OCI-LY1 (cell line): ENCODE data around the gene DUOXA1.

ENCODE experiments used
- H2AFZ ChIP-seq: fragments of 200-600 bp; sonication (generic), shearing (Covaris generic); 2 replicates; pipeline ENCODE4 v1.6.0; 2014; ENCODE audit warnings: antibody characterized with exemption, mild to moderate bottlenecking, low read length
- H3F3A ChIP-seq: fragments of 200-600 bp; sonication (generic), shearing (Covaris generic); 2 replicates; pipeline ENCODE4 v1.6.0; 2014; ENCODE audit warnings: mild to moderate bottlenecking, antibody characterized with exemption, low read length, moderate library complexity; ENCODE audit not compliant: insufficient read depth
- H3K27ac ChIP-seq: fragments of 200-600 bp; sonication (generic); 2 replicates; pipeline ENCODE4 v1.5.1; 2014; ENCODE audit warnings: low read length, mixed run types, mild to moderate bottlenecking, low read depth; ENCODE audit not compliant: poor library complexity, severe bottlenecking
- H3K27me3 ChIP-seq: fragments of 200-600 bp; sonication (generic); 2 replicates; pipeline ENCODE4 v1.6.0; 2014; ENCODE audit warnings: antibody characterized with exemption, mild to moderate bottlenecking, low read length, moderate library complexity; ENCODE audit not compliant: insufficient read depth
- H3K36me3 ChIP-seq: fragments of 200-600 bp; sonication (generic); 2 replicates; pipeline ENCODE4 v1.6.1; 2014; ENCODE audit warnings: mild to moderate bottlenecking, antibody characterized with exemption, low read length, moderate library complexity, mixed read lengths; ENCODE audit not compliant: insufficient read depth
- H3K4me1 ChIP-seq: fragments of 200-600 bp; sonication (generic); 2 replicates; pipeline ENCODE4 v1.5.1; 2014; ENCODE audit warnings: mild to moderate bottlenecking, low read length, moderate library complexity; ENCODE audit not compliant: insufficient read depth, severe bottlenecking
- H3K4me2 ChIP-seq: fragments of 200-600 bp; sonication (generic), shearing (Covaris generic); 2 replicates; pipeline ENCODE4 v1.6.1; 2014; ENCODE audit warnings: low read length
- H3K4me3 ChIP-seq: fragments of 200-600 bp; sonication (generic); 2 replicates; pipeline ENCODE4 v1.5.1; 2014; ENCODE audit warnings: low read length, low read depth, mild to moderate bottlenecking, mixed read lengths; ENCODE audit not compliant: poor library complexity, severe bottlenecking
- H3K79me2 ChIP-seq: fragments of 200-600 bp; shearing (Covaris generic); 2 replicates; pipeline ENCODE4 v1.6.1; 2016; ENCODE audit warnings: mixed run types, low read length, mixed read lengths; ENCODE audit not compliant: insufficient read depth
- H3K9ac ChIP-seq: fragments of 200-600 bp; sonication (generic), shearing (Covaris generic); 2 replicates; pipeline ENCODE4 v1.6.1; 2014; ENCODE audit warnings: mild to moderate bottlenecking, low read length, mixed read lengths
- H3K9me2 ChIP-seq: fragments of 200-600 bp; sonication (generic), shearing (Covaris generic); 2 replicates; pipeline ENCODE4 v1.6.1; 2014; ENCODE audit warnings: low read depth, mild to moderate bottlenecking, low read length, mixed read lengths
- H3K9me3 ChIP-seq: fragments of 200-600 bp; shearing (Covaris generic); 2 replicates; pipeline ENCODE4 v1.6.1; 2014; ENCODE audit warnings: low read length, mixed read lengths
- H4K20me1 ChIP-seq: fragments of 200-600 bp; sonication (generic), shearing (Covaris generic); 2 replicates; pipeline ENCODE4 v1.6.0; 2016; ENCODE audit warnings: mild to moderate bottlenecking, low read length; ENCODE audit not compliant: insufficient read depth
- EZH2 ChIP-seq: fragments of 200-600 bp; sonication (generic), shearing (Covaris generic); IDR thresholded peaks from 2 replicates; pipeline ENCODE4 v1.8.0; 2017; ENCODE audit warnings: borderline replicate concordance, mixed run types, mild to moderate bottlenecking, antibody characterized with exemption, low read length, moderate library complexity, mixed read lengths
- TF ChIP-seq, protein P1 (sequence below): fragments of 200-600 bp; sonication (generic), shearing (Covaris generic); IDR thresholded peaks from 2 replicates; pipeline ENCODE4 v1.5.1; 2017; ENCODE audit warnings: mild to moderate bottlenecking, antibody characterized with exemption, low read length, moderate library complexity, mixed read lengths

DUOXA1 gene

DNA sequence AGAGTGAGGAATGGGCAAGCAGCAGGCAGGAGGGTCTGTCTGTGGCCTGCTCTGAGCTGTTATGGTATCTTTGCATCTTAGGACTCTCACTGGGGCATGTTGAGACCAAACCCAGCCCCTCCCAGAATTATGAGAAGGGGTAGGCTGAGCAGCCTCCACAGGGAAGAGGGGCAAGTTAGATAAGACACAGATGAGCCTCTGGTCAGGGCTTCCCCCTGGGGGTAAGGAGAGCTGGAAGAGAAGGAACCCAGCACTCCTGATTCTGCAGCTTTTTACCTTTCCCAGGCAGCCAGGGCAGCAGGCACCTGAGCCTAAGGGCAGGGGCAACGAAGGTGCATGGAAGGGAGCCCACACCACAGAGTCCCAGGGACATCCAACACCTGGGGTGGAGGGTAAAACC lies 19.4 kb upstream of the DUOXA1 start:
- H3K9me2 ChIP-seq: no peaks in the 10 kb centered on the region
- H3K9ac ChIP-seq: no peak overlapping the region
- H3K79me2 ChIP-seq: no peaks in the 10 kb centered on the region
- H3K27ac ChIP-seq: no peak overlapping the region
- H3K4me3 ChIP-seq: no peak overlapping the region
- H2AFZ ChIP-seq: no peak overlapping the region
- H4K20me1 ChIP-seq: no peaks in the 10 kb centered on the region
- H3K27me3 ChIP-seq: no peaks in the 10 kb centered on the region
- no peak overlapping the region for H3K4me2 ChIP-seq
- no peaks in the 10 kb centered on the region for H3K4me1 ChIP-seq
- no peaks in the 10 kb centered on the region for H3K9me3 ChIP-seq
- no peak for TF ChIP-seq EZH2
- TF ChIP-seq, protein P1, sequence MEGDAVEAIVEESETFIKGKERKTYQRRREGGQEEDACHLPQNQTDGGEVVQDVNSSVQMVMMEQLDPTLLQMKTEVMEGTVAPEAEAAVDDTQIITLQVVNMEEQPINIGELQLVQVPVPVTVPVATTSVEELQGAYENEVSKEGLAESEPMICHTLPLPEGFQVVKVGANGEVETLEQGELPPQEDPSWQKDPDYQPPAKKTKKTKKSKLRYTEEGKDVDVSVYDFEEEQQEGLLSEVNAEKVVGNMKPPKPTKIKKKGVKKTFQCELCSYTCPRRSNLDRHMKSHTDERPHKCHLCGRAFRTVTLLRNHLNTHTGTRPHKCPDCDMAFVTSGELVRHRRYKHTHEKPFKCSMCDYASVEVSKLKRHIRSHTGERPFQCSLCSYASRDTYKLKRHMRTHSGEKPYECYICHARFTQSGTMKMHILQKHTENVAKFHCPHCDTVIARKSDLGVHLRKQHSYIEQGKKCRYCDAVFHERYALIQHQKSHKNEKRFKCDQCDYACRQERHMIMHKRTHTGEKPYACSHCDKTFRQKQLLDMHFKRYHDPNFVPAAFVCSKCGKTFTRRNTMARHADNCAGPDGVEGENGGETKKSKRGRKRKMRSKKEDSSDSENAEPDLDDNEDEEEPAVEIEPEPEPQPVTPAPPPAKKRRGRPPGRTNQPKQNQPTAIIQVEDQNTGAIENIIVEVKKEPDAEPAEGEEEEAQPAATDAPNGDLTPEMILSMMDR: no peak
- no peaks in the 10 kb centered on the region for H3F3A ChIP-seq
- H3K36me3 ChIP-seq: no peaks in the 10 kb centered on the region

DNA sequence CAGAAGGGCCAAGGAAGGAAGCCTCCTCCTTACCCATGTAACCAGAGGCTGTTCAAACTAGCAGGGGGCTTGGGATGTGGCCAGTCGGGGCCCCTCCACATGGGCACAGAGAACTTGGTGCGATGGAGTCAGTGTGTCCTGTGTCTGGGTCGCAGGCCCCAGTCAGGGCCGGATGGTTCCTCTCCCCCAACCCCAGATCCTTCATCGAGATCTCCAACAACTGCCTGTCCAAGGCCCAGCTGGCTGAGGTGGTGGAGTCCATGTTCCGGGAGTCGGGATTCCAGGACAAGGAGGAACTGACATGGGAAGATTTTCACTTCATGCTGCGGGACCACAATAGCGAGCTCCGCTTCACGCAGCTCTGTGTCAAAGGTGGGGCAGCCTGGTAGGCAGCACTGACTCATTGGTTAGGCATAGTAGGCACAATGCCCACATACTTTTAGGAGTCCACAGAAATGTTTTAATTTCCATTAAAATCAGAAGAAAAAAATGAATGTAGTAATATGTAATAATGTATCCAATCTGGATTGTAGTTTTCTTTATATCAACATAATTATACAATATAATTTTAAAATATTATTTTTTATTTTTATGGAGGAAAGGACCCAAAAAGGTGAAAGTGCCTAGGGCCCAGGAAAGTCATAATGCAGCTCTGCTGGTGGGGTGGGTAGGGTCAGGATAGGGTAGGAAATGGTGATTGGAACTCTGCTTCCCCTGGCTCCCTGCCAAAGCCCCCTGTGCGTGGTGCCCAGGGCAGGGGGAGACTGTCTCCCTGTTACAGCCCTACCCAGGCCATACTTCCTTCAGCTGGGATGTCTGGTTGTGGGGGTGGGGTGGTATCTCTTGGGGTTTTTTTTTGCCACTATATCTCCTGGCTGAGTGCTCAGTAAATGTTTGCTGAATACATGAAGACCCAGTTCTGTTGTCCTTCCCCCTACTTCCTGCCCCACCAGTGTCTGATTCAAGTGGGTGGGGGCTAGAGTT lies 18.7 kb upstream of the DUOXA1 start:
- H3K27ac ChIP-seq: no peak overlapping the region
- no peaks in the 10 kb centered on the region for H3K9me3 ChIP-seq
- no peaks in the 10 kb centered on the region for H3K79me2 ChIP-seq
- H2AFZ ChIP-seq: no peak overlapping the region
- H3K9ac ChIP-seq: no peak overlapping the region
- no peaks in the 10 kb centered on the region for H3K27me3 ChIP-seq
- no peaks in the 10 kb centered on the region for H3K4me1 ChIP-seq
- no peaks in the 10 kb centered on the region for H3F3A ChIP-seq
- H4K20me1 ChIP-seq: no peaks in the 10 kb centered on the region
- no peak for TF ChIP-seq EZH2
- TF ChIP-seq, protein P1: no peak
- H3K4me2 ChIP-seq: no peak overlapping the region
- H3K9me2 ChIP-seq: no peaks in the 10 kb centered on the region
- H3K36me3 ChIP-seq: no peaks in the 10 kb centered on the region
- no peak overlapping the region for H3K4me3 ChIP-seq

DNA sequence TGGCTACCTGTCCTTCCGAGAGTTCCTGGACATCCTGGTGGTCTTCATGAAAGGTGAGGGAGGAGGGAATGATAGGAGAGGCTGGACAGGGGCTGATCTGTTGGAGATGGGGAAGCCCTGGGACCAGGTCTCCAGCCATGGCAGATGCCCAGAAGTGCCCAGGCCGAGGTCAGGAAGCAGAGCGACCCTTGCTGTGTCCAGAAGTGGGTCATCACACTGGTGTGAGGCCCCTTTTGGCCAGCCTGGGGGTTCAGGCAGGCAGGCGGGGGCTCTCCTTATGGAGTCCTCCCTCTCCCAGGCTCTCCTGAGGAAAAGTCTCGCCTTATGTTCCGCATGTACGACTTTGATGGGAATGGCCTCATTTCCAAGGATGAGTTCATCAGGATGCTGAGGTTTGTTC lies 17.9 kb upstream of the DUOXA1 start:
- H3F3A ChIP-seq: no peaks in the 10 kb centered on the region
- no peak overlapping the region for H2AFZ ChIP-seq
- no peak overlapping the region for H3K4me2 ChIP-seq
- H3K79me2 ChIP-seq: no peaks in the 10 kb centered on the region
- H3K9me3 ChIP-seq: no peaks in the 10 kb centered on the region
- H3K9ac ChIP-seq: no peak overlapping the region
- no peaks in the 10 kb centered on the region for H3K27me3 ChIP-seq
- no peaks in the 10 kb centered on the region for H3K4me1 ChIP-seq
- H3K27ac ChIP-seq: no peak overlapping the region
- H3K9me2 ChIP-seq: no peaks in the 10 kb centered on the region
- H3K4me3 ChIP-seq: no peak overlapping the region
- TF ChIP-seq, protein P1: no peak
- TF ChIP-seq EZH2: no peak
- H4K20me1 ChIP-seq: no peaks in the 10 kb centered on the region
- H3K36me3 ChIP-seq: no peaks in the 10 kb centered on the region
